Midbrain (tissue), 1 donor: ENCODE measurements around the gene COIL.

ENCODE experiments used
- DNase-seq: peaks from one replicate; lab custom pipeline; 2025; lab: John Stamatoyannopoulos, UW

Gene COIL

DNA sequence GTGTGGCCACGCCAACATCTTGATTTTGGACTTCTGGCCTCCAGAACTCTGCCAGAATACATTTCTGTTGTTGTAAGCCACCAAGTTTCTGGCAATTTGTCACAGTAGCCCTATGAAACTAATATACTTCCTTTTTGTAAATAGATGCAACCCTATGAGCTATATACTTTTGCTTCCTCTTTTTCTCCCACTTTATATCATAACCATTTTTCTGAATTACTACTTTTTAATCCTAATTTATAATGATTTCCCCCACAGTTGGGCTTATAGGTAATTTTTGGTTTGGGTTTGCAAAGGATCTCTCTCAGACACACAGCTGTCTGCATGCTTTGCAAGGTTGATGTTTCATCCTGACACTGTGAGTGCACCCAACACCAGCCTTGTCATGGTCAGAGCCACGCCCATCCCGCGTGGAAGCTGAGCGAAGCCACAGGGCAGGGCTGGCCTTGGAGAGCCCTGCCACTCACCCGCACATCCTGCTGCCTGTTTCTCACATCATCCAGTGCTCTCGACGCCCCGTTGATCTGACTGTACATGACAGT, 52.8 kb downstream of the COIL start:
- no peak for DNase-seq

DNA sequence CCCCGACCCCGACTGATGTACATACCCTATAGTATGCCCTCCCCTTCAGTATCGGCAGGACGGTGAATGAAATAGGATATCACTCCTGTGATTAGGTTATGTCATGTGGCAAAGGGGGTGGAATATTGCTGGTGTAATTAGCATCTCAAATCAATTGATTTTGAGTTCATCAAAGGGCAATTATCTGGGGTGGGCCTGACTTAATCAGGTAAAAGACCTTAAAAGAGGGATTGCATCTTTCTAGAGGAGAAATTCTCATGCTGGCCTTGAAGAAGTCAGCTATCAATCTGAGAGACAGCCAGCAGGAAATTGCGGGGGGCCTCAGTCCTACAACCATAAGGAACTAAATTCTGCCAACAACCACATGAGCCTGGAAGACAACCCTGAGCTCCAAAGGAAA, 57.3 kb downstream of the COIL start:
- DNase-seq, result no peak

GRCh38 chr17:56902348-56902747, 58.5 kb downstream of the COIL start:
- no peak for DNase-seq

- DNase-seq, result no peak
Observed at GRCh38 chr17:56899403-56899802, 61.4 kb downstream of the COIL start.

- DNase-seq, result no peak
Observed at GRCh38 chr17:56898874-56899273, 62.0 kb downstream of the COIL start.

DNA sequence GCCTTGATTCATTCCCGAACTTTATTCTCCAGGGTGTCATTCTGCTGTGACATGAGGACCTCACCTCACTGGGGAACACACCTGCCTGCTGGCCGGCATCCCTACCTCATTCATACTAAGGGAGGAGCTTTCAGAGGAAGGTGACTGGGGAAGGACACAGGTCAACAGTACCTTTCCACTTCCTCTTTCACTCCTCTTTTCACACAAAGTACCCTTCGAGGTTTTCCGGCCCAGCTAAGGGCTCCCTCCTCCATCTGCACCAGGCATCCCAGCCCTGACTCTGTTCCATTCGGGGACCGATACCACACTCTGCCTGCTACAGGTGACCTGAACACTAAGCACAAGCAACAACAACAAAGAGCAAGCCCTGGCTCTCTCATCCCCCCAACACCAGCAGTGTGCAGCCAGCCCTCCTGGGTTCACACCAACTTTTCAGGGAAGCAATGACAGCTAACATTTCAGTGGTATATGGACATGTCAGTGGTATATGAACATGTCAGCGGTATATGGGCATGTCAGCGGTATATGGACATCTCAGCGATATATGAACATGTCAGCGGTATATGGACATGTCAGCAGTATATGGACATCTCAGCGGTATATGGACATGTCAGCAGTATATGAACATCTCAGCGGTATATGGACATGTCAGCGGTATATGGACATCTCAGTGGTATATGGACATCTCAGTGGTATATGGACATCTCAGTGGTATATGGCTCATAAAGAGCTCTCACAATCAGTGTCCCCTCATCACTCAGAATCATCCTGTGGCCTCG, 63.0 kb downstream of the COIL start:
- DNase-seq, result no peak

DNA sequence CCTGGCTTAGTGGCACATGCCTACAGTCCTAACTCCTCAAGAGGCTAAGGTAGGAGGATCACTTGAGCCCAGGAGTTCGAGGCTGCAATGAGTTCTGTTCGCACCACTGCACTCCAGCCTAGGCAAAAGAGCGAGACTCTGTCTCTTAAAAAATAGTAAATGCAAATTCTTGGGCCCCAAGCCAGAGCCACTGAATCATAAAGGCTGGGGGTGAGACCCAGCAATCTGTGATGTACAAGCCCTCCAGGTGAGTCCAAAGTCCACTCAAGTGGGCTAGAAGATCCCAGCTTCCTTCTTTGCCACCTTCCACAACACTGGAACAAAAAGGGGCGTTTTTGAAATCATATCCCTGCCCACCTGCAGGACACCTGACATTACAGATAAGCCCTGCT, 63.9 kb downstream of the COIL start:
- DNase-seq, result no peak

GRCh38 chr17:56896217-56896967, 64.5 kb downstream of the COIL start:
- no peak for DNase-seq

GRCh38 chr17:56894859-56895455, 65.9 kb downstream of the COIL start:
- no peak for DNase-seq

DNA sequence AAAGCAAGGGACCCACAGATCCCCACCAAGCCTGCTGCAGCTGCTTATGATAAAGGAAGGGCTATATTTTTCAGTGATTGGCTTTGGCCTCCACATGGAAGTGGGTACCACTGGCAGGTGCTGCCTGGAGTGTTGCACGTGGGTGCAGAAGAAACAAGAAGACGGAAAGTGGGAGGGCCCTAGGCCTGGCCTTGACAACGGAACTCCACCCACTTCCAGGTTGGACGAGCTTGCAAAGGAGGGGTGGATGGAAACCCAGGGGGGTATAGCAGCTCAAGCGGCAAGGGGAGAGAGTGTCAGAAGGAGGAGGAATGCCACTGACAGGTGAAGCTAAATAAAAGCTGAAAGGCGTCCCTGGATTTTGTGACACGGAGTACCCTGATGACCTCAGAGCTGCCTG, 67.3 kb downstream of the COIL start:
- no peak for DNase-seq

GRCh38 chr17:56892333-56892732, 68.5 kb downstream of the COIL start:
- DNase-seq, result no peak

DNA sequence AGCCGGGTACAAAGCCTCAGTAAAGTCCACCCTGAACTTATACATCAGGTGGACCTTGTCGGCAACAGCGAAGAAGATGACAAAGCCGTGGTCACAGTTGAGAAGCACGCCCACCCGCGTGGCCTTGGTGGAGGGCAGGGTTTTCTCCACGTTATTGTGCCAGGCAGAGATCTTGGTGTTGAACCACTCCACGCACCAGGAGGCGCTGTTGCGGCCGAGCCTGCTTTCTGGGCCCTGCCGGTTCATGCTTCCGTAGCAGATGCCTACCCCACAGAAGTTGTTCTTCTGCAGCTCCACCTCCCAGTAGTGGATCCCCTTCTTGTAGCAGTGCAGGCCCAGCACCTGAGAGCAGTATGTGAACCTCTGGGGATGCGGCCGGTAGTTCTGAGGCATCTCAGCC, 69.1 kb downstream of the COIL start:
- DNase-seq, result no peak

GRCh38 chr17:56890906-56891674, 69.8 kb downstream of the COIL start:
- DNase-seq, result no peak

DNA sequence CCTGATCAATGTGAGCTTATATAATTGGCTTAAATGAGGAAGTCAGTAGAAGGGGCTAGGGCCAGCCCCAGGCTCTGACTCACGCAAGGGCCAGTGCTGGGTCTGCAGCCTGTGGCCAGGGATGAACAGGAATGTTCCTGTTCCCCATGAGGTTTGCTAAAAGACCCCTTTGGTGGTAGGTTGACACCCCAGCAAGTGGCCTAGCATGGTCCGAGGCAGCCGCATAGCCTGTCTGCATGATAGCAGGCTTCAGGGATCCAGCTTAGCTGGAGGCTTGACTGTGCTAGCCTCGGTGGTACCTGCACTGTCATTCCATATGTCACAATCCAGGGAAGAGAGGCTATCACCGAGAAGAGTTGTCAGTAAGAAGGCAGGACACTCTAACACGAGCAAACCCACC, 70.5 kb downstream of the COIL start:
- no peak for DNase-seq
